Measurements from ENCODE around the gene GLIS1. TPM values are rescaled to one million over a fixed set of nuclear protein-coding genes. Genes with fewer than 3 reads are reported as not detected.
A peak's percentile ranks its signal among the peaks of the same experiment; 100 is the strongest.

GLIS1 gene
- total RNA-seq, 1 donor from 2014 or later: not detected

GRCh38 chr1:53552146-53552861, 186.7 kb downstream of the GLIS1 start:
- intact Hi-C loops (cut with micrococcal nuclease): no loop called here
- ATAC-seq: no peak
- DNase-seq: peak; percentile 27

GRCh38 chr1:53551428-53551995, 187.5 kb downstream of the GLIS1 start:
- intact Hi-C loops (cut with micrococcal nuclease): no loop called here
- ATAC-seq (no peak), DNase-seq (peak; percentile 14)

- no peak for ATAC-seq
- intact Hi-C loops (cut with micrococcal nuclease): no loop called here
- DNase-seq: peak; percentile 10
Measured at GRCh38 chr1:53550201-53550741, 188.7 kb downstream of the GLIS1 start.

- DNase-seq (peak; percentile 9), ATAC-seq (no peak)
- intact Hi-C loops (cut with micrococcal nuclease): no loop called here
Measured at GRCh38 chr1:53549781-53550180, 189.2 kb downstream of the GLIS1 start.

GRCh38 chr1:53549287-53549686, 189.7 kb downstream of the GLIS1 start:
- ATAC-seq (peak; percentile 59), DNase-seq (no peak)

GRCh38 chr1:53548031-53548491, 190.9 kb downstream of the GLIS1 start:
- intact Hi-C loops (cut with micrococcal nuclease): no loop called here
- peak; percentile 12 for DNase-seq
- ATAC-seq: no peak

More at GRCh38 chr1:53549287-53549686, 189.7 kb downstream of the GLIS1 start:
- intact Hi-C loops (cut with micrococcal nuclease): no loop called here

- intact Hi-C loops (cut with micrococcal nuclease): no loop called here
- DNase-seq (peak; percentile 15), ATAC-seq (no peak)
Measured at GRCh38 chr1:53547231-53547790, 191.7 kb downstream of the GLIS1 start.

GRCh38 chr1:53546409-53547155, 192.4 kb downstream of the GLIS1 start:
- DNase-seq (no peak), ATAC-seq (no peak)
- intact Hi-C loops (cut with micrococcal nuclease): no loop called here

GRCh38 chr1:53545663-53546408, 193.1 kb downstream of the GLIS1 start:
- intact Hi-C loops (cut with micrococcal nuclease): no loop called here
- ATAC-seq: peak; percentile 62
- peak; percentile 30 for DNase-seq

- ATAC-seq (no peak), DNase-seq (peak; percentile 1)
- intact Hi-C loops (cut with micrococcal nuclease): no loop called here
Measured at GRCh38 chr1:53544728-53545515, 194.0 kb downstream of the GLIS1 start.

- ATAC-seq (no peak), DNase-seq (peak; percentile 19)
- intact Hi-C loops (cut with micrococcal nuclease): no loop called here
Measured at GRCh38 chr1:53543778-53544695, 194.9 kb downstream of the GLIS1 start.

- intact Hi-C loops (cut with micrococcal nuclease): no loop called here
- DNase-seq: peak; percentile 2
Measured at GRCh38 chr1:53543130-53543777, 195.7 kb downstream of the GLIS1 start.

GRCh38 chr1:53542551-53542950, 196.4 kb downstream of the GLIS1 start:
- intact Hi-C loops (cut with micrococcal nuclease): no loop called here
- DNase-seq (peak; percentile 17), ATAC-seq (no peak)

More at GRCh38 chr1:53543130-53543777, 195.7 kb downstream of the GLIS1 start:
- ATAC-seq: no peak

GRCh38 chr1:53541761-53542550, 197.0 kb downstream of the GLIS1 start:
- DNase-seq (peak; percentile 3), ATAC-seq (no peak)
- intact Hi-C loops (cut with micrococcal nuclease): no loop called here

GRCh38 chr1:53541263-53541625, 197.7 kb downstream of the GLIS1 start:
- ATAC-seq (no peak), DNase-seq (peak; percentile 11)
- intact Hi-C loops (cut with micrococcal nuclease): no loop called here

Measured in left ventricle myocardium superior (tissue), 1 donor.